Left hindlimb (tissue), 1 donor: Measurements from ENCODE around the gene DPF3.

Experiments
- DNase-seq: peaks from one replicate; pipeline ENCODE4 v3.0.0-alpha.2; 2018

Gene DPF3

GRCh38 chr14:72792051-72792788, 101.7 kb downstream of the DPF3 start:
- no peak for DNase-seq

GRCh38 chr14:72790887-72791566, 102.9 kb downstream of the DPF3 start:
- DNase-seq: no peak

- no peak for DNase-seq
Observed at GRCh38 chr14:72788972-72789728, 104.8 kb downstream of the DPF3 start.

- DNase-seq: no peak
Observed at GRCh38 chr14:72788255-72788654, 105.6 kb downstream of the DPF3 start.

GRCh38 chr14:72787841-72788240, 106.1 kb downstream of the DPF3 start:
- DNase-seq: no peak

GRCh38 chr14:72786378-72787350, 107.2 kb downstream of the DPF3 start:
- no peak for DNase-seq

GRCh38 chr14:72783741-72784140, 110.2 kb downstream of the DPF3 start:
- no peak for DNase-seq

GRCh38 chr14:72782817-72783216, 111.1 kb downstream of the DPF3 start:
- DNase-seq: no peak

- DNase-seq: no peak
Observed at GRCh38 chr14:72781561-72782508, 112.1 kb downstream of the DPF3 start.

- DNase-seq: no peak
Observed at GRCh38 chr14:72780751-72781150, 113.2 kb downstream of the DPF3 start.

GRCh38 chr14:72779679-72780078, 114.2 kb downstream of the DPF3 start:
- no peak for DNase-seq

GRCh38 chr14:72777636-72778035, 116.3 kb downstream of the DPF3 start:
- DNase-seq: no peak

GRCh38 chr14:72776701-72777261, 117.1 kb downstream of the DPF3 start:
- DNase-seq: no peak

GRCh38 chr14:72775923-72776554, 117.9 kb downstream of the DPF3 start:
- DNase-seq: no peak

GRCh38 chr14:72774894-72775620, 118.8 kb downstream of the DPF3 start:
- no peak for DNase-seq

- no peak for DNase-seq
Observed at GRCh38 chr14:72774141-72774540, 119.8 kb downstream of the DPF3 start.

- DNase-seq: no peak
Observed at GRCh38 chr14:72771561-72771960, 122.3 kb downstream of the DPF3 start.

GRCh38 chr14:72766296-72766695, 127.6 kb downstream of the DPF3 start:
- DNase-seq: no peak

- DNase-seq: no peak
Observed at GRCh38 chr14:72763892-72764291, 130.0 kb downstream of the DPF3 start.

- DNase-seq: no peak
Observed at GRCh38 chr14:72759670-72760069, 134.2 kb downstream of the DPF3 start.
